Natural killer cell (primary cell): ENCODE results near the gene TPP2. TPM values are rescaled to one million over a fixed set of nuclear protein-coding genes. Genes with fewer than 3 reads are reported as not detected.

Experiments used
- ATAC-seq, 3 donors: fragments of 150-1000 bp in 2 of 3; fragments of 200-7000 bp in 1 of 3; cut with Tn5 transposase; 1 replicate in 1 of 3; 2 replicates in 2 of 3; pipeline ENCODE4 v1.10.0; 2021; ENCODE audit warnings: mild to moderate bottlenecking in 2 of 3, moderate library complexity in 2 of 3
- DNase-seq, 2 donors: peaks; one replicate each; pipeline versions ENCODE4 v3.0.0 to v3.0.0-alpha.2; 2013 to 2021; ENCODE audit warnings: mixed read lengths in 1 of 2
- H3K27ac ChIP-seq: one replicate; pipeline ENCODE4 v1.5.1; 2013; ENCODE audit warnings: mild to moderate bottlenecking, low read length
- H3K27me3 ChIP-seq: one replicate; pipeline ENCODE4 v1.6.1; 2013; ENCODE audit warnings: low read length; ENCODE audit not compliant: control insufficient read depth, insufficient read depth
- H3K36me3 ChIP-seq: one replicate; pipeline ENCODE4 v1.6.1; 2013; ENCODE audit warnings: low read length; ENCODE audit not compliant: control insufficient read depth, insufficient read depth
- H3K4me1 ChIP-seq: one replicate; pipeline ENCODE4 v1.6.1; 2013; ENCODE audit warnings: low read length; ENCODE audit not compliant: control insufficient read depth, insufficient read depth
- H3K4me3 ChIP-seq: one replicate; pipeline ENCODE4 v1.5.1; 2013; ENCODE audit warnings: low read length
- H3K9me3 ChIP-seq: one replicate; pipeline ENCODE4 v1.6.1; 2013; ENCODE audit warnings: low read length; ENCODE audit not compliant: control insufficient read depth, insufficient read depth
- H3K27ac Mint-ChIP-seq, 2 donors: one replicate each; pipeline ENCODE4 v1.8.0; 2022; ENCODE audit warnings: mild to moderate bottlenecking in 2 of 2, mixed read lengths in 2 of 2, moderate library complexity in 1 of 2
- H3K27me3 Mint-ChIP-seq, 2 donors: one replicate each; pipeline ENCODE4 v1.8.0; 2022; ENCODE audit warnings: low read depth in 2 of 2, mixed read lengths in 2 of 2
- H3K36me3 Mint-ChIP-seq: one replicate; pipeline ENCODE4 v1.8.0; 2022; ENCODE audit warnings: mixed read lengths
- H3K4me1 Mint-ChIP-seq, 2 donors: one replicate each; pipeline ENCODE4 v1.8.0; 2022; ENCODE audit warnings: mixed read lengths in 2 of 2
- H3K4me3 Mint-ChIP-seq: one replicate; pipeline ENCODE4 v1.8.0; 2022; ENCODE audit warnings: mild to moderate bottlenecking, moderate library complexity, mixed read lengths
- H3K9me3 Mint-ChIP-seq, 2 donors: one replicate each; pipeline ENCODE4 v1.8.0; 2022; ENCODE audit warnings: mixed read lengths in 2 of 2
- WGBS: methylation state at CpG from one replicate; pipeline ENCODE4 v1.1.7; 2013; ENCODE audit warnings: missing lambda C conversion rate; ENCODE audit not compliant: insufficient coverage; 5-methylcytosine and 5-hydroxymethylcytosine counted together
- intact Hi-C: fragments of 100-400 bp; cut with micrococcal nuclease; formaldehyde crosslinking; loops from one replicate; pipeline ENCODE4 v1.14.2; 2022
- total RNA-seq, 4 donors: library from RNA; stranded (reverse); fragments of 120-200 nt in 1 of 4; gene quantifications; one replicate each; pipeline versions ENCODE4 v1.2.3 to v1.2.4, GENCODE V29; 2013 to 2022
- TF ChIP-seq, protein P1 (sequence below): fragments of 200-600 bp; IDR thresholded peaks from one replicate; pipeline ENCODE4 v1.8.0; 2022; ENCODE audit warnings: antibody characterized with exemption

Gene TPP2
- total RNA-seq, 3 donors from 2014 or later (not counting 1 experiment from before 2014, with no cell fraction given): 128 to 147 (median 136) TPM

DNA sequence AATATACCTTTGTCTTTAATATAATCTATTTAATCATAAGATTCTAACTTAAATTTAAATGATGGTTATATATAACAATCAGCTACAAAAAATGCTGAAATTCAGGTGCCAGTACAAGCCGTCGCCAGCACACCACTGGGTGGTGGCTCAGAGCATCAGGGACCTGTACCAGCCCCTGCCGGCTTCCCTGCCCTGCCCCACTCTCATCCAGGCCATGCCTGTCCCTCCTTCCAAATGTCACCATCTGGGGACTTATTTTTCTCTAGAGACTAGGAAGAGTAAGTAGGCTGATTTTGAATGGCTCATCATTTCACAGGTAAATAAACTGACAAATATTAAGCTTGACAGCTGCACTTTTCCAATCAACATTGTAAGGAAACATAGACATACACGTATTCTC lies 96.5 kb downstream of the TPP2 start:
- intact Hi-C loops: no loop called here
- DNase-seq (no peak), ATAC-seq (no peak)
- H3K4me3 Mint-ChIP-seq: no peak overlapping the region
- Histone ChIP-seq H3K27me3 (no peaks in the 10 kb centered on the region), H3K36me3 (no peaks in the 10 kb centered on the region), H3K9me3 (no peaks in the 10 kb centered on the region), H3K27ac (no peak overlapping the region), H3K4me3 (no peak overlapping the region), H3K4me1 (no peaks in the 10 kb centered on the region)
- H3K36me3 Mint-ChIP-seq: peaks cover under 1% of the 10 kb centered on the region
- TF ChIP-seq, protein P1, sequence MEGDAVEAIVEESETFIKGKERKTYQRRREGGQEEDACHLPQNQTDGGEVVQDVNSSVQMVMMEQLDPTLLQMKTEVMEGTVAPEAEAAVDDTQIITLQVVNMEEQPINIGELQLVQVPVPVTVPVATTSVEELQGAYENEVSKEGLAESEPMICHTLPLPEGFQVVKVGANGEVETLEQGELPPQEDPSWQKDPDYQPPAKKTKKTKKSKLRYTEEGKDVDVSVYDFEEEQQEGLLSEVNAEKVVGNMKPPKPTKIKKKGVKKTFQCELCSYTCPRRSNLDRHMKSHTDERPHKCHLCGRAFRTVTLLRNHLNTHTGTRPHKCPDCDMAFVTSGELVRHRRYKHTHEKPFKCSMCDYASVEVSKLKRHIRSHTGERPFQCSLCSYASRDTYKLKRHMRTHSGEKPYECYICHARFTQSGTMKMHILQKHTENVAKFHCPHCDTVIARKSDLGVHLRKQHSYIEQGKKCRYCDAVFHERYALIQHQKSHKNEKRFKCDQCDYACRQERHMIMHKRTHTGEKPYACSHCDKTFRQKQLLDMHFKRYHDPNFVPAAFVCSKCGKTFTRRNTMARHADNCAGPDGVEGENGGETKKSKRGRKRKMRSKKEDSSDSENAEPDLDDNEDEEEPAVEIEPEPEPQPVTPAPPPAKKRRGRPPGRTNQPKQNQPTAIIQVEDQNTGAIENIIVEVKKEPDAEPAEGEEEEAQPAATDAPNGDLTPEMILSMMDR: no peak
- WGBS: 91% methylated on average over 4 of the region's 4 CpGs
- H3K4me1 Mint-ChIP-seq: peaks cover 6% of the 10 kb centered on the region in 2 donors
- no peak overlapping the region for H3K27ac Mint-ChIP-seq
- no peaks in the 10 kb centered on the region for H3K9me3 Mint-ChIP-seq
- H3K27me3 Mint-ChIP-seq: peaks cover 25 to 52% of the 10 kb centered on the region in 2 donors

DNA sequence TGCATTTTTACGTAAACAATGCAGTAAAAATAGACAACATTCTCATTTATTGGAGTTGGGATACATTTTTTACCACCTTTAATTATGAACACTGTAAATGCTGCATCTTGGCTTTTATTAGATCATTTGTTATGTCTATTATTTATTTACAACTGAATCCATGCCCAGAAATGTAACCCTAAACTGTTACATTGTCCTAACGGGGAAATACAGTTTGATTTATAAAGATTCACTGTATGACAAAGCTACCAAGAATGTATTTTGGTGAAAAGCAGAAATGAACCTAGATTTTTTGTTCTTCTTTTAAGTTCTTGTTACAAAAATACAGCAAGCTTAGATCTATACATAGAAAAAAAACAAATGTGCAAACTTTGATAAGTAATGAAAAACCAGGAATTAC lies 97.0 kb downstream of the TPP2 start:
- Mint-ChIP-seq H3K36me3 (peaks cover 6% of the 10 kb centered on the region), H3K4me1 (peaks cover under 1% of the 10 kb centered on the region in 2 donors), H3K4me3 (no peak overlapping the region), H3K27ac (no peak overlapping the region), H3K27me3 (peaks cover 28 to 57% of the 10 kb centered on the region in 2 donors), H3K9me3 (peaks cover 2 to 3% of the 10 kb centered on the region in 2 donors)
- H3K27me3 ChIP-seq: no peaks in the 10 kb centered on the region
- H3K9me3 ChIP-seq: peaks cover under 1% of the 10 kb centered on the region
- no peak for ATAC-seq
- H3K4me1 ChIP-seq: no peaks in the 10 kb centered on the region
- DNase-seq: no peak
- intact Hi-C loops: no loop called here
- no peak overlapping the region for H3K4me3 ChIP-seq
- no peak overlapping the region for H3K27ac ChIP-seq
- TF ChIP-seq, protein P1: no peak
- WGBS: no CpG with 5 or more reads among the region's 2 CpGs
- H3K36me3 ChIP-seq: no peaks in the 10 kb centered on the region

DNA sequence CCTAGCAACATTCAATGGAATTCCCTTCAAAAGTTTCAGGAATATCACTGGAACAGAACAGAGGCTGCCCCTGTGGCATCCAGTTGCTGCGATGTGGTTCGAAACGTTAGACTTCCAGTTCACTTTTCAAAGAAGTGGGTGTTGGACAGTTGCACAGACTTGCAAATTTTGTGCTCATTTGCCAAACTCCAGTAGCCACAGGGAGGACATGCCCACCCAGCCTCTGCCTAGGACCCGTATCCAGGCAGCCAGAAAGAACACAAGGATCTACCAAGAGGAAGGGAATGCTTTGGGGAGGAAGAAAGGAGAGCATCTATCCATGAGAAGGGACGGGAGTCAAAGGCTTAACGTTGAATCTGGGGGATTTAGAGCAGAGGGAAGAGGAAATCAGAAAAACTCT lies 98.2 kb downstream of the TPP2 start, which contains the start of gene METTL21C:
TSS of gene METTL21C (minus strand) at position 108 of the 400 bp plus-strand sequence. CDS start 546 bp downstream, outside the sequence.
- no peaks in the 10 kb centered on the region for H3K4me1 ChIP-seq
- no peaks in the 10 kb centered on the region for H3K27me3 ChIP-seq
- intact Hi-C loops: no loop called here
- Mint-ChIP-seq H3K9me3 (peaks cover 2 to 3% of the 10 kb centered on the region in 2 donors), H3K4me3 (no peak within 1 kb of the TSS), H3K36me3 (peaks cover 6% of the 10 kb centered on the region), H3K4me1 (no peaks in the 10 kb centered on the region), H3K27ac (no peak within 1 kb of the TSS), H3K27me3 (peaks cover 28 to 58% of the 10 kb centered on the region in 2 donors)
- ATAC-seq (no peak), DNase-seq (no peak)
- no peak within 1 kb of the TSS for H3K4me3 ChIP-seq
- H3K9me3 ChIP-seq: peaks cover 3% of the 10 kb centered on the region
- no peaks in the 10 kb centered on the region for H3K36me3 ChIP-seq
- 71% methylated on average over 6 of the region's 6 CpGs for WGBS
- TF ChIP-seq, protein P1: no peak
- no peak within 1 kb of the TSS for H3K27ac ChIP-seq

DNA sequence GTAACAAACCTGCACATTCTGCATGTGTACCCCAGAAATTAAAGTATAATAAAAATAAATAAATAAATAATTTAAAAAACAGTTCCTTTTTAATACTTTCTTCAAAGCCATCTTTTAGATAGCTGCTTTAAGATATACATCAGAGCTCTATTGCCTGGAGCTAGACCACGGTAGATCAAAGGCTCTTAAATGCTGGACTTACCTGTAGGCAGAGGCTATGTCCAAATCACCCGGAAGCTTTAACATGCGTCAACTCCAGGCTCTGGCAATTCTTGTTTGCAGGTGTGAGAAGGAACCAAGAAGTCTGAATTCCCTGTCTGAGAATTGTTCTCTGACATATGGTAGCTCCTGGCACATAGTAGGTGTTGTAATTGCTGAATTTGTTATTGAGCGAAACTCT lies 99.7 kb downstream of the TPP2 start:
- no peak overlapping the region for H3K27ac ChIP-seq
- H3K4me3 ChIP-seq: no peak overlapping the region
- DNase-seq (no peak), ATAC-seq (no peak)
- H3K36me3 Mint-ChIP-seq: peaks cover 6% of the 10 kb centered on the region
- no peak overlapping the region for H3K4me3 Mint-ChIP-seq
- TF ChIP-seq, protein P1: no peak
- H3K36me3 ChIP-seq: no peaks in the 10 kb centered on the region
- peaks cover 2 to 3% of the 10 kb centered on the region in 2 donors for H3K9me3 Mint-ChIP-seq
- H3K27ac Mint-ChIP-seq: no peak overlapping the region
- H3K4me1 Mint-ChIP-seq: no peaks in the 10 kb centered on the region
- H3K27me3 Mint-ChIP-seq: peaks cover 25 to 51% of the 10 kb centered on the region in 2 donors
- intact Hi-C loops: no loop called here
- peaks cover 3% of the 10 kb centered on the region for H3K9me3 ChIP-seq
- no peaks in the 10 kb centered on the region for H3K27me3 ChIP-seq
- H3K4me1 ChIP-seq: no peaks in the 10 kb centered on the region
- WGBS: 87% methylated on average over 4 of the region's 4 CpGs
